ENCODE results near the gene SLC35B2. TPM values are rescaled to one million over a fixed set of nuclear protein-coding genes. Genes with fewer than 3 reads are reported as not detected.

Gene SLC35B2
- total and polyA plus RNA-seq, 2 experiments from 2014 or later = 14.0 to 30.9 TPM

GRCh38 chr6:44275271-44275748 lies 18.0 kb upstream of the SLC35B2 start (continued):
- TF ChIP-seq, protein P1, sequence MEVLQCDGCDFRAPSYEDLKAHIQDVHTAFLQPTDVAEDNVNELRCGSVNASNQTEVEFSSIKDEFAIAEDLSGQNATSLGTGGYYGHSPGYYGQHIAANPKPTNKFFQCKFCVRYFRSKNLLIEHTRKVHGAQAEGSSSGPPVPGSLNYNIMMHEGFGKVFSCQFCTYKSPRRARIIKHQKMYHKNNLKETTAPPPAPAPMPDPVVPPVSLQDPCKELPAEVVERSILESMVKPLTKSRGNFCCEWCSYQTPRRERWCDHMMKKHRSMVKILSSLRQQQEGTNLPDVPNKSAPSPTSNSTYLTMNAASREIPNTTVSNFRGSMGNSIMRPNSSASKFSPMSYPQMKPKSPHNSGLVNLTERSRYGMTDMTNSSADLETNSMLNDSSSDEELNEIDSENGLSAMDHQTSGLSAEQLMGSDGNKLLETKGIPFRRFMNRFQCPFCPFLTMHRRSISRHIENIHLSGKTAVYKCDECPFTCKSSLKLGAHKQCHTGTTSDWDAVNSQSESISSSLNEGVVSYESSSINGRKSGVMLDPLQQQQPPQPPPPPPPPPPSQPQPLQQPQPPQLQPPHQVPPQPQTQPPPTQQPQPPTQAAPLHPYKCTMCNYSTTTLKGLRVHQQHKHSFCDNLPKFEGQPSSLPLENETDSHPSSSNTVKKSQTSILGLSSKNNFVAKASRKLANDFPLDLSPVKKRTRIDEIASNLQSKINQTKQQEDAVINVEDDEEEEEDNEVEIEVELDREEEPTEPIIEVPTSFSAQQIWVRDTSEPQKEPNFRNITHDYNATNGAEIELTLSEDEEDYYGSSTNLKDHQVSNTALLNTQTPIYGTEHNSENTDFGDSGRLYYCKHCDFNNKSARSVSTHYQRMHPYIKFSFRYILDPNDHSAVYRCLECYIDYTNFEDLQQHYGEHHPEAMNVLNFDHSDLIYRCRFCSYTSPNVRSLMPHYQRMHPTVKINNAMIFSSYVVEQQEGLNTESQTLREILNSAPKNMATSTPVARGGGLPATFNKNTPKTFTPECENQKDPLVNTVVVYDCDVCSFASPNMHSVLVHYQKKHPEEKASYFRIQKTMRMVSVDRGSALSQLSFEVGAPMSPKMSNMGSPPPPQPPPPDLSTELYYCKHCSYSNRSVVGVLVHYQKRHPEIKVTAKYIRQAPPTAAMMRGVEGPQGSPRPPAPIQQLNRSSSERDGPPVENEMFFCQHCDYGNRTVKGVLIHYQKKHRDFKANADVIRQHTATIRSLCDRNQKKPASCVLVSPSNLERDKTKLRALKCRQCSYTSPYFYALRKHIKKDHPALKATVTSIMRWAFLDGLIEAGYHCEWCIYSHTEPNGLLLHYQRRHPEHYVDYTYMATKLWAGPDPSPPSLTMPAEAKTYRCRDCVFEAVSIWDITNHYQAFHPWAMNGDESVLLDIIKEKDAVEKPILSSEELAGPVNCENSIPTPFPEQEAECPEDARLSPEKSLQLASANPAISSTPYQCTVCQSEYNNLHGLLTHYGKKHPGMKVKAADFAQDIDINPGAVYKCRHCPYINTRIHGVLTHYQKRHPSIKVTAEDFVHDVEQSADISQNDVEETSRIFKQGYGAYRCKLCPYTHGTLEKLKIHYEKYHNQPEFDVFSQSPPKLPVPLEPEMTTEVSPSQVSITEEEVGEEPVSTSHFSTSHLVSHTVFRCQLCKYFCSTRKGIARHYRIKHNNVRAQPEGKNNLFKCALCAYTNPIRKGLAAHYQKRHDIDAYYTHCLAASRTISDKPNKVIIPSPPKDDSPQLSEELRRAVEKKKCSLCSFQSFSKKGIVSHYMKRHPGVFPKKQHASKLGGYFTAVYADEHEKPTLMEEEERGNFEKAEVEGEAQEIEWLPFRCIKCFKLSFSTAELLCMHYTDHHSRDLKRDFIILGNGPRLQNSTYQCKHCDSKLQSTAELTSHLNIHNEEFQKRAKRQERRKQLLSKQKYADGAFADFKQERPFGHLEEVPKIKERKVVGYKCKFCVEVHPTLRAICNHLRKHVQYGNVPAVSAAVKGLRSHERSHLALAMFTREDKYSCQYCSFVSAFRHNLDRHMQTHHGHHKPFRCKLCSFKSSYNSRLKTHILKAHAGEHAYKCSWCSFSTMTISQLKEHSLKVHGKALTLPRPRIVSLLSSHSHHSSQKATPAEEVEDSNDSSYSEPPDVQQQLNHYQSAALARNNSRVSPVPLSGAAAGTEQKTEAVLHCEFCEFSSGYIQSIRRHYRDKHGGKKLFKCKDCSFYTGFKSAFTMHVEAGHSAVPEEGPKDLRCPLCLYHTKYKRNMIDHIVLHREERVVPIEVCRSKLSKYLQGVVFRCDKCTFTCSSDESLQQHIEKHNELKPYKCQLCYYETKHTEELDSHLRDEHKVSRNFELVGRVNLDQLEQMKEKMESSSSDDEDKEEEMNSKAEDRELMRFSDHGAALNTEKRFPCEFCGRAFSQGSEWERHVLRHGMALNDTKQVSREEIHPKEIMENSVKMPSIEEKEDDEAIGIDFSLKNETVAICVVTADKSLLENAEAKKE (CRISPR knock-in tag; IDR thresholded peaks at IDR 0.05) = no peak

- no peak overlapping the region for H3K27ac ChIP-seq (ENCODE audit: low read depth)
- no peaks in the 10 kb centered on the region for H3K9me2 ChIP-seq (ENCODE audit: insufficient read depth)
- H3F3A ChIP-seq (replicated peaks; ENCODE audit: low read depth) = 0 out of 2 replicates have a peak, but pooled peaks cover 22% of the 10 kb centered on the region
- peaks cover 48% of the 10 kb centered on the region for H3K27me3 ChIP-seq (ENCODE audit: insufficient read depth)
- no peak for TF ChIP-seq ETS1 (IDR thresholded peaks at IDR 0.05)
- ATAC-seq (no peak), DNase-seq (ENCODE audit: low spot score) (no peak)
- Mint-ChIP-seq H3K27me3 (ENCODE audit: insufficient read depth, low read depth, poor library complexity) (peaks cover 41% of the 10 kb centered on the region), H3K4me3 (no peak overlapping the region; the same call in 2 of the 3 replicates), H3K27ac (no peak overlapping the region), H3K9me3 (no peaks in the 10 kb centered on the region), H3K4me1 (peaks cover 32% of the 10 kb centered on the region), H3K36me3 (ENCODE audit: low read depth) (peaks cover 6% of the 10 kb centered on the region; the same call in 2 of the 3 replicates)
- no peak overlapping the region for H3K4me3 ChIP-seq
- no peak overlapping the region for H3K4me2 ChIP-seq
- no peak overlapping the region for H2AFZ ChIP-seq
- no peaks in the 10 kb centered on the region for H3K79me2 ChIP-seq (replicated peaks; ENCODE audit: insufficient read depth)
- no peaks in the 10 kb centered on the region for H3K36me3 ChIP-seq (ENCODE audit: insufficient read depth)
- H4K20me1 ChIP-seq (replicated peaks; ENCODE audit: insufficient read depth) = no peaks in the 10 kb centered on the region
- H3K4me1 ChIP-seq (ENCODE audit: insufficient read depth) = peaks cover 10% of the 10 kb centered on the region
These were observed 16.3 kb upstream of the SLC35B2 start for GRCh38 chr6:44273617-44274016.

Measured in GM23338 (cell line).